ENCODE data around the gene AFF1.
"Not testable (repeated sequence)": the region's sequence is repeated elsewhere in the genome, so short reads cannot be mapped to it uniquely, and the experiment has no call there.

Gene AFF1

GRCh38 chr4:86977621-86978184, 42.9 kb downstream of the AFF1 start:
- peak; percentile 42 for DNase-seq (ENCODE audit: low spot score)

- DNase-seq (ENCODE audit: low spot score), result no peak
Observed at GRCh38 chr4:86978709-86979108, 43.9 kb downstream of the AFF1 start.

GRCh38 chr4:86980230-86980629, 45.4 kb downstream of the AFF1 start:
- no peak for DNase-seq (ENCODE audit: low spot score)

GRCh38 chr4:86981789-86982188, 47.0 kb downstream of the AFF1 start:
- DNase-seq (ENCODE audit: low spot score), result no peak

- DNase-seq (ENCODE audit: low spot score), result not testable (repeated sequence)
Observed at GRCh38 chr4:86985852-86986251, 51.0 kb downstream of the AFF1 start.

GRCh38 chr4:86989658-86990057, 54.8 kb downstream of the AFF1 start:
- not testable (repeated sequence) for DNase-seq (ENCODE audit: low spot score)

GRCh38 chr4:86990510-86990909, 55.7 kb downstream of the AFF1 start:
- no peak for DNase-seq (ENCODE audit: low spot score)

- no peak for DNase-seq (ENCODE audit: low spot score)
Observed at GRCh38 chr4:86991994-86992393, 57.2 kb downstream of the AFF1 start.

- DNase-seq (ENCODE audit: low spot score), result no peak
Observed at GRCh38 chr4:86993909-86994681, 59.3 kb downstream of the AFF1 start.

GRCh38 chr4:86994686-86995085, 59.9 kb downstream of the AFF1 start:
- no peak for DNase-seq (ENCODE audit: low spot score)

- not testable (repeated sequence) for DNase-seq (ENCODE audit: low spot score)
Observed at GRCh38 chr4:86996510-86996909, 61.7 kb downstream of the AFF1 start.

- no peak for DNase-seq (ENCODE audit: low spot score)
Observed at GRCh38 chr4:86999136-86999643, 64.4 kb downstream of the AFF1 start.

- no peak for DNase-seq (ENCODE audit: low spot score)
Observed at GRCh38 chr4:87002682-87003043, 67.9 kb downstream of the AFF1 start.

GRCh38 chr4:87003266-87003665, 68.5 kb downstream of the AFF1 start:
- DNase-seq (ENCODE audit: low spot score), result no peak

GRCh38 chr4:87005369-87005689, 70.5 kb downstream of the AFF1 start:
- no peak for DNase-seq (ENCODE audit: low spot score)

GRCh38 chr4:87005690-87006425, 71.0 kb downstream of the AFF1 start:
- DNase-seq (ENCODE audit: low spot score), result peak; percentile 30

GRCh38 chr4:87006426-87006675, 71.5 kb downstream of the AFF1 start:
- no peak for DNase-seq (ENCODE audit: low spot score)

GRCh38 chr4:87006676-87007527, 72.1 kb downstream of the AFF1 start:
- DNase-seq (ENCODE audit: low spot score), result peak; percentile 88

GRCh38 chr4:87007528-87008446, 73.0 kb downstream of the AFF1 start:
- DNase-seq (ENCODE audit: low spot score), result peak; percentile 36

- DNase-seq (ENCODE audit: low spot score), result no peak
Observed at GRCh38 chr4:87009095-87009648, 74.4 kb downstream of the AFF1 start.

GRCh38 chr4:87010192-87010591, 75.4 kb downstream of the AFF1 start:
- no peak for DNase-seq (ENCODE audit: low spot score)
